Fibroblast of skin of left biceps (primary cell): ENCODE data around the gene TSPAN12.

ENCODE experiments used
- DNase-seq, 2 experiments: peaks; one replicate each; pipeline ENCODE4 v3.0.0-alpha.2; 2013; ENCODE audit warnings: low read depth in 2 of 2

TSPAN12 gene

GRCh38 chr7:120760050-120760449, 97.9 kb downstream of the TSPAN12 start:
- no peak for DNase-seq

GRCh38 chr7:120743128-120743527, 114.8 kb downstream of the TSPAN12 start:
- DNase-seq: no peak

- DNase-seq: no peak
These were observed 115.6 kb downstream of the TSPAN12 start for GRCh38 chr7:120742372-120742771.

GRCh38 chr7:120741371-120742042, 116.4 kb downstream of the TSPAN12 start:
- no peak for DNase-seq

GRCh38 chr7:120740348-120740747, 117.6 kb downstream of the TSPAN12 start:
- no peak for DNase-seq

GRCh38 chr7:120738816-120739215, 119.1 kb downstream of the TSPAN12 start:
- DNase-seq: no peak
